GM13977 (cell line): ENCODE results near the gene CMSS1.

Source experiments
- DNase-seq: peaks from one replicate; pipeline ENCODE4 v3.0.0; 2012; ENCODE audit warnings: low spot score
- in situ Hi-C: fragments of 300-500 bp; cut with MboI; formaldehyde crosslinking; loops from one replicate; pipeline ENCODE4 v1.12.0; 2022; ENCODE audit warnings: low sequenced_read_pairs, low pct_unique_long_range_greater_than_20kb, mixed read lengths, inconsistent platforms; ENCODE audit not compliant: unreplicated experiment
- TF ChIP-seq, protein P1 (sequence below): IDR thresholded peaks from 2 replicates; pipeline ENCODE4 v1.5.1; 2012; ENCODE audit warnings: mild to moderate bottlenecking, control low read depth; ENCODE audit not compliant: insufficient read depth; ENCODE audit errors: extremely low read depth, missing control alignments

CMSS1 gene

DNA sequence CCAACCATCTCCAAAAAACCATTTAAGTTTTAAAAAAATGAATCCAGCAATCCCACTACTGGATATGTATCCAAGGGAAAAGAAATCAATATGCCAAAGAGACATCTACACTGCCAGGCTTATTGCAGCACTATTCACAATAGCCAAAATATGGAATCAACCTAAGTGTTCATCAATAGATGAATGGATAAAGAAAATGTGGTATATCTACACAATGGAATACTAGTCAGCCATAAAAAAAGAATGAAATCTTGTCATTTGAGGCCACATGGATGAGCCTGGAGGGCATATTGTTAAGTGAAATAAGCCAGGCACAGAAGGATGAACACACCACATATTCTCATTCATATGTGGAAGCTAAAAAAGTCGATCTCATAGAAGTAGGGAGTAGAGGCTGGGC, 160.6 kb downstream of the CMSS1 start:
- DNase-seq: no peak
- in situ Hi-C loops: no loop called here
- TF ChIP-seq, protein P1, sequence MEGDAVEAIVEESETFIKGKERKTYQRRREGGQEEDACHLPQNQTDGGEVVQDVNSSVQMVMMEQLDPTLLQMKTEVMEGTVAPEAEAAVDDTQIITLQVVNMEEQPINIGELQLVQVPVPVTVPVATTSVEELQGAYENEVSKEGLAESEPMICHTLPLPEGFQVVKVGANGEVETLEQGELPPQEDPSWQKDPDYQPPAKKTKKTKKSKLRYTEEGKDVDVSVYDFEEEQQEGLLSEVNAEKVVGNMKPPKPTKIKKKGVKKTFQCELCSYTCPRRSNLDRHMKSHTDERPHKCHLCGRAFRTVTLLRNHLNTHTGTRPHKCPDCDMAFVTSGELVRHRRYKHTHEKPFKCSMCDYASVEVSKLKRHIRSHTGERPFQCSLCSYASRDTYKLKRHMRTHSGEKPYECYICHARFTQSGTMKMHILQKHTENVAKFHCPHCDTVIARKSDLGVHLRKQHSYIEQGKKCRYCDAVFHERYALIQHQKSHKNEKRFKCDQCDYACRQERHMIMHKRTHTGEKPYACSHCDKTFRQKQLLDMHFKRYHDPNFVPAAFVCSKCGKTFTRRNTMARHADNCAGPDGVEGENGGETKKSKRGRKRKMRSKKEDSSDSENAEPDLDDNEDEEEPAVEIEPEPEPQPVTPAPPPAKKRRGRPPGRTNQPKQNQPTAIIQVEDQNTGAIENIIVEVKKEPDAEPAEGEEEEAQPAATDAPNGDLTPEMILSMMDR: no peak

DNA sequence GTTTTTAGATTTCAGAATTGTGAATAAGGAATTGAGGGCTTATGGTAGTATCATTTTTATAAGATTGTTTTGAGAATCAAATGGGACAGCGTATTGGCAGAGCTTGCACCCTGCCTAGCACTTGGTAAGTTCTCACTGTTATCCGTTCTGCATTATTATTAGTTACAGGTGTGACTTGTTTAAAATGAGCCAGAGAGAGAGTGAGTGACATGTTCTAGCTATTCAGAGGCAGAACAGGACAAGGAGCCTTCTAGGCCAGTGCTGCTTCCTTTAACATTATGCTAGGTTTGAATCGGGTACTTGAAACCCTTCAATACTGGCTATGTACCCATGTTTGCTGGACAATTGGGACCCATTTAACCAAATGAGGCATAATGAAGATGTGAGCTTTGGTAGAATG, 162.9 kb downstream of the CMSS1 start:
- in situ Hi-C loops: no loop called here

DNA sequence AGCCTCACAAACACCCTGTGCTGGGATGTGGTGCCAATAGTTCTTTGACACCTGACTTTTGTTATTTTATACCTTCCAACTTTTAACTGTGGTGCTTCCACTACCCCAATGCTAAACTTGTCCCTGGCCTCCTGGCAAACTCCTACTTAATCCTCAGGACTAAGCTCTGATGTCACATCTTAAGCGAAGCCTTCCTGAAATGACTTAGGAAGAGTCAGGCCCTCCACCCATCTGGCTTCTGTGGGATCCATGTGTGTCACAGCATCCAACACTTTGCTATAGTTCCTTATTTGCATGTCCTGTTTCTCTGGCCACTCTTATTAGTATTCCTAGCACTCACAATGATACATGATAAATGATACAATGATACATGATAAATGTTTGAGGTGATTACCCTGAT, 163.5 kb downstream of the CMSS1 start:
- TF ChIP-seq, protein P1: no peak
- DNase-seq: no peak
- in situ Hi-C loops: no loop called here

More for the DNA sequence above, 162.9 kb downstream of the CMSS1 start:
- TF ChIP-seq, protein P1: no peak
- no peak for DNase-seq

DNA sequence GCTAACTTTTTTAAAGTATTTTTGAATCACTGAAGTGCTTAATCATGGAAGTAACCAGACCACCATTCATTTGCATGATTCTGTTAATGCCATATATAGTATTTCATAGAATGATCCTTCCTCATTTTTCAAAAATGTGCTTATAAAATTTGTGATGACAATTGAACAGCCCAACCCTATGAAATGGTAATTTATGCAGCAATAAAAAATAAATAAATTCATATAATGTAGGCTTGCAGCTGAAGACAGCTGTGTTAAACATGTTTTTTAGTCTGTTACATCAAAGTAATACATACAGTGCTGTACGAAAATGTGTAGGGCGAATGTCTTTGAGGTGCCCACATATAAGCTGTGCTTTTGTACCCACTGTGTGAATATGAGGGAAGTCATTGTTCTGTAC, 165.0 kb downstream of the CMSS1 start:
- no peak for DNase-seq
- in situ Hi-C loops: no loop called here
- TF ChIP-seq, protein P1: no peak

DNA sequence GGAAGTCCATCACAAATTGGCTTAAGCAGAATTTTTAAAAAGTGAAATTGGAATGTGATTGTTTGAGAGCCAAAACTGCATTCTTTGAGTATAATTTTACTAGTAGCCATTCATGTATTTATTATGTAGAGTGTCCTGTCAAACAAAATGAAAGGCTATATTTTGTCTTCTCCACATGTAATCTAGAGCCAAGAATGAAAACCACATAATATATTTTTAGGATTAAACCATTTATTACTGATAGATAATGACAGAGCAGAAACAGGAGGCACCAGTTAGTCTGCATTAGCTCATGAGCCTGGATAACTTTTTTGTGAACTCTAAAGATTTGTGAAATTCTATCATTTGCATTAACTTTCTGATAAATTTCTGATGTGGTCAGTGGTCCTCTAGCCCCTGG, 166.5 kb downstream of the CMSS1 start:
- in situ Hi-C loops: no loop called here
- DNase-seq: no peak
- TF ChIP-seq, protein P1: no peak

DNA sequence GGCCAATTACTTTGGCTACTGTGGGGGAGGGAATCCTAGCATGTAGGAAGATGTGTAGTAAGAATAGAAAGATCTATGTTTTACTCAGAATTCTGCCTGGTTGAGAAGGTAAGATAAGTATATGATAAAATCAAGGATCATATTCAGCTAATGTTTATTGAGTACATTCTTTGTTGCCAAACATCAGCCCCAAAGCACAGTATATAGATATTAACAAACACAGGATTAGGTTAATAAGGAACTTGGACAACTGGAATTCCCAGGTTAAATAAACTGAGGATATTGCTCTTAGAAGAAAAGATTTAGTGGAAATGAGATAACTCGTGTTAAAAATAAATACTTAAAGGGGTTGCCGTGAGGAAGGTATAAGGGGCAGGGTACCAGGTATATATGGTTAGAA, 167.0 kb downstream of the CMSS1 start:
- TF ChIP-seq, protein P1: no peak
- DNase-seq: no peak
- in situ Hi-C loops: no loop called here

DNA sequence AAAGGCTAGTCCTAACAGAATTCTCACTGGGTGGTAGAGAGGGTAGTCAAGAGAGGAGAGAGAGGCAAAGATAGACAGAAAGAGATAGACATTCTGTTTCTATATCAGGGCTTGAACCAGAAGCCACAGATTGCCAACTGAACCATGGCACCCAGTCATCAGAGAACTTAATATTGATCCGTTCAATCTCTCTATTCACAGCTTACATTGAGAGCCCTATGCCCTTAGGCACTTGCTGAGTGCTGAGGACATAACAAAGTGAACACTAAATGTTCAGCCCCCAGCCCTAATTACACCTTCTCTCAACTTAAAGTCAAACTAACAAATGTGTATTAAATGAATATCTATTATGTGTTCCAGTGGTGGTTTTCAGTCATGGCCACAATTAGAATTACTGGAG, 172.5 kb downstream of the CMSS1 start:
- in situ Hi-C loops: no loop called here
- TF ChIP-seq, protein P1: no peak
- no peak for DNase-seq
